CD4-positive, alpha-beta memory T cell (primary cell): ENCODE results near the gene CLEC1B. TPM values are rescaled to one million over a fixed set of nuclear protein-coding genes. Genes with fewer than 3 reads are reported as not detected.
"Not testable (repeated sequence)": the region's sequence is repeated elsewhere in the genome, so short reads cannot be mapped to it uniquely, and the experiment has no call there.

Experiments
- CTCF ChIA-PET: fragments of 350-600 bp; sonication (Branson Sonifier 250); formaldehyde crosslinking; loops from one replicate; lab custom pipeline; 2021; ENCODE audit warnings: inconsistent platforms; ENCODE audit not compliant: partially characterized antibody; lab: Charles Lee
- POLR2A ChIA-PET: fragments of 350-600 bp; sonication (Branson Sonifier 250); formaldehyde crosslinking; loops from one replicate; lab custom pipeline; 2021; ENCODE audit not compliant: partially characterized antibody; lab: Charles Lee
- DNase-seq, 5 donors: peaks; one replicate each; pipeline versions ENCODE4 v3.0.0 to v3.0.0-alpha.2; 2020 to 2022; ENCODE audit warnings: mixed read lengths in 1 of 5
- H3K27ac ChIP-seq: one replicate; pipeline ENCODE4 v1.7.0; 2013; ENCODE audit warnings: low read depth, low read length
- H3K27me3 ChIP-seq: 2 replicates; pipeline ENCODE4 v1.7.0; 2013; ENCODE audit warnings: mild to moderate bottlenecking, low read length, moderate library complexity; ENCODE audit not compliant: insufficient read depth
- H3K36me3 ChIP-seq: 2 replicates; pipeline ENCODE4 v1.7.0; 2013; ENCODE audit warnings: mild to moderate bottlenecking, low read length, moderate library complexity; ENCODE audit not compliant: insufficient read depth
- H3K4me1 ChIP-seq: 2 replicates; pipeline ENCODE4 v1.7.0; 2013; ENCODE audit warnings: mild to moderate bottlenecking, low read length, moderate library complexity; ENCODE audit not compliant: insufficient read depth
- H3K4me3 ChIP-seq, 2 donors: one replicate each; pipeline ENCODE4 v1.7.0; 2013; ENCODE audit warnings: low read length in 2 of 2, mild to moderate bottlenecking in 1 of 2
- H3K9me3 ChIP-seq, 2 donors: one replicate each; pipeline ENCODE4 v1.7.0; 2013; ENCODE audit warnings: low read length in 2 of 2, control low read depth in 1 of 2; ENCODE audit not compliant: control insufficient read depth in 1 of 2
- H3K27ac Mint-ChIP-seq, 7 donors: one replicate each; pipeline ENCODE4 v1.8.0; 2020 to 2021; ENCODE audit warnings: mixed read lengths in 7 of 7, mild to moderate bottlenecking in 6 of 7, inconsistent platforms in 3 of 7, moderate library complexity in 3 of 7
- H3K27me3 Mint-ChIP-seq, 2 donors: one replicate each; pipeline ENCODE4 v1.8.0; 2020 to 2021; ENCODE audit warnings: mixed read lengths in 2 of 2
- H3K36me3 Mint-ChIP-seq, 2 donors: one replicate each; pipeline ENCODE4 v1.8.0; 2020 to 2021; ENCODE audit warnings: mixed read lengths in 2 of 2, inconsistent platforms in 1 of 2, mild to moderate bottlenecking in 1 of 2
- H3K4me1 Mint-ChIP-seq, 4 donors: one replicate each; pipeline ENCODE4 v1.8.0; 2020 to 2021; ENCODE audit warnings: mixed read lengths in 4 of 4, mild to moderate bottlenecking in 1 of 4
- H3K4me3 Mint-ChIP-seq, 8 donors: one replicate each; pipeline ENCODE4 v1.8.0; 2020 to 2021; ENCODE audit warnings: mixed read lengths in 8 of 8, mild to moderate bottlenecking in 7 of 8, moderate library complexity in 6 of 8, inconsistent platforms in 3 of 8
- H3K9me3 Mint-ChIP-seq, 8 donors: one replicate each; pipeline ENCODE4 v1.8.0; 2020 to 2021; ENCODE audit warnings: mixed read lengths in 8 of 8, mild to moderate bottlenecking in 5 of 8, inconsistent platforms in 3 of 8, moderate library complexity in 1 of 8
- intact Hi-C: fragments of 100-400 bp; cut with micrococcal nuclease; formaldehyde crosslinking; loops from one replicate; pipeline ENCODE4 v1.15.1; 2023
- polyA plus RNA-seq, 2 donors: library from polyadenylated mRNA; unstranded; fragments of 300-500 nt; fragmentation: Illumina TruSeq; gene quantifications; one replicate each; pipeline ENCODE4 v1.2.3, GENCODE V29; 2021
- total RNA-seq, 2 experiments: library from RNA; stranded (reverse); gene quantifications; one replicate each; pipeline ENCODE4 v1.2.3, GENCODE V29; 2021

CLEC1B gene
- total and polyA plus RNA-seq, 4 experiments from 2014 or later = not detected

DNA sequence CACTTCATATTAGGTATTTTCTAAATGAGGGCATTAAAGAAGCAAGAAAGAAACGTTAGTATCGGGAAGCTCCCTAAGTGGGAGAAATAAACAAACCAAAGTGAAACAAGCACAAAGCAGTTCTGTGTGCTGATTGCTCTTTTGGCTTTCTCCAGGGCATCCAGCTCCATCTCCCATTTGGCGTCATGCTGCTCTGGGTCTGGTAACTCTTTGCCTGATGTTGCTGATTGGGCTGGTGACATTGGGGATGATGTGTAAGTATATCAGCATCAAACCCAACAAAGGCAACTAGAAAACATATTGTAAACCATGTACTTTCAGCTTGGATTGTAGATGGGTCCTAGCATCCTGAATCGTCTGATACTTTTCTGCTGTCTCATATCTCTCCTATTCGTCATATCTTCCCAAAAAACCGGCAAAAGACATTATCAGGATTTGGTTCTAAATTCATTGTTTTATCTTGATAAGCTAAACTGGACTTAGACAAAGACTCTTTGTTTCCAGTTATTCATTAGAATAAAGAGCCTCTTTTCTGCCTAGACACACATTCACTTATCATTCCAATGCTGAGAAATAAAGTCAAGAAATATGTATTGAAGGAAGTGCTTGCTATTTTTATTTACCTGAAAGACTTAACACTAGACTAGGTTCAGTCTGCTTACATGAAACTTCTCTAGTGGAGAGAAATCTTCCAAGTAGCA, 13.9 kb upstream of the CLEC1B start:
- peaks cover 10 to 18% of the 10 kb centered on the region in 2 donors for H3K27me3 Mint-ChIP-seq
- Histone ChIP-seq H3K27ac (no peak overlapping the region), H3K4me3 (no peak overlapping the region), H3K9me3 (no peaks in the 10 kb centered on the region), H3K27me3 (peaks cover 9% of the 10 kb centered on the region), H3K4me1 (no peaks in the 10 kb centered on the region), H3K36me3 (no peaks in the 10 kb centered on the region)
- no peak for DNase-seq
- ChIA-PET POLR2A (no interaction called here), CTCF (no interaction called here)
- intact Hi-C loops = no loop called here
- H3K4me3 Mint-ChIP-seq = no peak overlapping the region
- H3K27ac Mint-ChIP-seq = no peak overlapping the region
- H3K9me3 Mint-ChIP-seq = no peaks in the 10 kb centered on the region
- H3K4me1 Mint-ChIP-seq = no peaks in the 10 kb centered on the region
- H3K36me3 Mint-ChIP-seq = no peaks in the 10 kb centered on the region

- DNase-seq = no peak
- Histone ChIP-seq H3K36me3 (no peaks in the 10 kb centered on the region), H3K27ac (no peak overlapping the region), H3K9me3 (no peaks in the 10 kb centered on the region), H3K4me3 (no peak overlapping the region), H3K27me3 (no peaks in the 10 kb centered on the region), H3K4me1 (no peaks in the 10 kb centered on the region)
- Mint-ChIP-seq H3K4me3 (no peak overlapping the region), H3K4me1 (no peaks in the 10 kb centered on the region), H3K27ac (no peak overlapping the region), H3K36me3 (no peaks in the 10 kb centered on the region), H3K27me3 (peaks cover 2 to 15% of the 10 kb centered on the region in 2 donors), H3K9me3 (no peaks in the 10 kb centered on the region)
- CTCF ChIA-PET = no interaction called here
- intact Hi-C loops = no loop called here
- POLR2A ChIA-PET = no interaction called here
Measured at GRCh38 chr12:10001171-10001776, 2.4 kb upstream of the CLEC1B start.

GRCh38 chr12:9992296-9992695, 6.6 kb downstream of the CLEC1B start:
- no peak overlapping the region for H3K4me3 ChIP-seq
- H3K36me3 ChIP-seq = no peaks in the 10 kb centered on the region
- no peak overlapping the region for H3K27ac ChIP-seq
- ChIA-PET CTCF (no interaction called here), POLR2A (no interaction called here)
- Mint-ChIP-seq H3K4me1 (no peaks in the 10 kb centered on the region), H3K27me3 (peaks cover 19% of the 10 kb centered on the region in 2 donors), H3K27ac (no peak overlapping the region), H3K36me3 (no peaks in the 10 kb centered on the region), H3K9me3 (peaks cover 0 to 2% (median 0%) of the 10 kb centered on the region in 8 donors), H3K4me3 (no peak overlapping the region)
- peaks cover 10% of the 10 kb centered on the region for H3K27me3 ChIP-seq
- no peak for DNase-seq
- intact Hi-C loops = no loop called here
- no peaks in the 10 kb centered on the region for H3K4me1 ChIP-seq
- no peaks in the 10 kb centered on the region for H3K9me3 ChIP-seq

DNA sequence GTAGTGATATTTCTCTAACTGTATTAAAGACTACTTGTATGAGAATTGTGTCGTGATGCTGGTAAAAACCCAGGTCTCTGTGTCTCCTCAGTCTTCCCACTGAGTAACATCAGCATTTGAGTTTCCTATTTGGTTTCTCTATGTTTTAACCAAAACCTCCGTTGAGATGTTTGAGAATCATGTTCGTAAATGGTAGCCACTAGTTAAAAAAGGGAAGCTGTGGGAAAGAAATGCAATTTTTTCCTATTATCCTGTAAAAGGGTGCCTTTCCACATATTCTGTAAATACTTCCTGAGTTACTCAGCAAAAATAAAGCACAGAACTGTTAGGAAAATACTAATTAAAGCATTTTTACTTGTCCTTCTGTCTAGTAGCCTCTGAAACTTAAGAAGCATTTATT, 7.0 kb downstream of the CLEC1B start:
- intact Hi-C loops = no loop called here
- DNase-seq = no peak
- peaks cover 0 to 2% (median 0%) of the 10 kb centered on the region in 8 donors for H3K9me3 Mint-ChIP-seq
- H3K27ac Mint-ChIP-seq = no peak overlapping the region
- ChIA-PET POLR2A (no interaction called here), CTCF (no interaction called here)
- Histone ChIP-seq H3K4me1 (no peaks in the 10 kb centered on the region), H3K36me3 (no peaks in the 10 kb centered on the region), H3K9me3 (no peaks in the 10 kb centered on the region), H3K4me3 (no peak overlapping the region), H3K27me3 (peaks cover 10% of the 10 kb centered on the region), H3K27ac (no peak overlapping the region)
- no peaks in the 10 kb centered on the region for H3K4me1 Mint-ChIP-seq
- H3K27me3 Mint-ChIP-seq = peaks cover 19% of the 10 kb centered on the region in 2 donors
- H3K36me3 Mint-ChIP-seq = no peaks in the 10 kb centered on the region
- H3K4me3 Mint-ChIP-seq = no peak overlapping the region

DNA sequence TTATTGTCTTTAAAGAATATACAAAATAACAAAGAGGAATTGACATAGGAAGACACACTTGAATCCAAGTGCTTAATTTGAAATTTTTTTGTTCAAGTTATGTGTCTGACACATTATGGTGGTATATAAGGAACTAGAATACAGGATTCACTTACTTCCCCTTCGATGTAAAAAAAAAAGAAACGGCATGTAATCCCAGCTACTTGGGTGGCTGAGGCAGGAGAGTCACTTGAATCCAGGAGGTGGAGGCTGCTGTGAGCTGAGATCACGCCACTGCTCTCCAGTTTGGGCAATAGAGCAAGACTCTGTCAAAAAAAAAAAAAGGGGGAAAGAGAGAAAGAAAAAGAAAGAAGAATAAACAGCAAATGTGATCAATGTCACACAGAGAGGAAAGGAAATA, 18.8 kb downstream of the CLEC1B start:
- H3K9me3 Mint-ChIP-seq = peaks cover 0 to 18% (median 9%) of the 10 kb centered on the region in 8 donors
- DNase-seq = no peak
- H3K36me3 Mint-ChIP-seq = no peaks in the 10 kb centered on the region
- Histone ChIP-seq H3K27ac (no peak overlapping the region), H3K4me1 (no peaks in the 10 kb centered on the region), H3K4me3 (no peak overlapping the region), H3K27me3 (no peaks in the 10 kb centered on the region), H3K9me3 (no peaks in the 10 kb centered on the region), H3K36me3 (no peaks in the 10 kb centered on the region)
- peaks cover 5 to 14% of the 10 kb centered on the region in 2 donors for H3K27me3 Mint-ChIP-seq
- no peak overlapping the region for H3K4me3 Mint-ChIP-seq
- no peak overlapping the region for H3K27ac Mint-ChIP-seq
- CTCF ChIA-PET = no interaction called here
- intact Hi-C loops = no loop called here
- POLR2A ChIA-PET = no interaction called here
- H3K4me1 Mint-ChIP-seq = no peaks in the 10 kb centered on the region

DNA sequence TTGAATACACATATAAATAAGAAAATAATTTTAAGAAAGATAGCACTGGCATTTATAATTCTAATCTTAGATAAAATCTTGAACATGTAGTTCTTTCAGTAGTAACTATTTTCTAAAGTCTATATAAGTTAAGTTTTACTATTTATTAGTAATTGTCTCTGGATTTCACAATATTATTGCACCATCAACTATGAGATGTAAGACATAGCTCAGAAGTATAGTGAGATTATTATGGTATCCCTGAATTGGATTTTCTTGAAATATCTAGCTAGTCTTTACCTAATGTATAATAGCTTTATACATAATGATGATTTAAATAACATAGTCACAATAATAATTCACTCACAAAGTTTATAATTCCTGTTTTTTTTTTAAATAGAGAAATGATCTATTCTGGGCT, 21.0 kb downstream of the CLEC1B start:
- H3K9me3 ChIP-seq = no peaks in the 10 kb centered on the region
- no peak for DNase-seq
- CTCF ChIA-PET = interaction anchor here (1.5 kb wide), 1 partner anchor 164 kb away, joined by 4 read pairs; no protein-coding TSS in a partner anchor
- no peak overlapping the region for H3K4me3 ChIP-seq
- no peak overlapping the region for H3K4me3 Mint-ChIP-seq
- H3K36me3 Mint-ChIP-seq = no peaks in the 10 kb centered on the region
- intact Hi-C loops = no loop called here
- H3K27me3 Mint-ChIP-seq = peaks cover 8 to 25% of the 10 kb centered on the region in 2 donors
- no peaks in the 10 kb centered on the region for H3K4me1 Mint-ChIP-seq
- POLR2A ChIA-PET = interaction anchor here (1.0 kb wide), 1 partner anchor 126 kb away, joined by 4 read pairs; no protein-coding TSS in a partner anchor
- H3K4me1 ChIP-seq = no peaks in the 10 kb centered on the region
- no peaks in the 10 kb centered on the region for H3K27me3 ChIP-seq
- no peak overlapping the region for H3K27ac Mint-ChIP-seq
- no peaks in the 10 kb centered on the region for H3K36me3 ChIP-seq
- H3K27ac ChIP-seq = no peak overlapping the region
- peaks cover 0 to 21% (median 12%) of the 10 kb centered on the region in 8 donors for H3K9me3 Mint-ChIP-seq

GRCh38 chr12:9976626-9977025, 22.3 kb downstream of the CLEC1B start:
- H3K4me3 Mint-ChIP-seq, H3K9me3 ChIP-seq, H3K36me3 Mint-ChIP-seq, intact Hi-C loops, H3K27me3 ChIP-seq, H3K27ac Mint-ChIP-seq, H3K4me3 ChIP-seq, DNase-seq, H3K4me1 Mint-ChIP-seq, H3K27ac ChIP-seq, H3K4me1 ChIP-seq, POLR2A ChIA-PET, H3K36me3 ChIP-seq: not testable (repeated sequence)
- CTCF ChIA-PET = interaction anchor here (1.5 kb wide), 1 partner anchor 163 kb away, joined by 4 read pairs; no protein-coding TSS in a partner anchor
- Mint-ChIP-seq H3K27me3 (peaks cover 7 to 25% of the 10 kb centered on the region in 2 donors), H3K9me3 (peaks cover 0 to 21% (median 12%) of the 10 kb centered on the region in 8 donors)
